IMR-90 (cell line): ENCODE data around the gene SIPA1L3.
"Not testable (repeated sequence)": the region's sequence is repeated elsewhere in the genome, so short reads cannot be mapped to it uniquely, and the experiment has no call there.

Source experiments
- CTCF ChIP-seq: conservative IDR thresholded peaks from 2 replicates; pipeline ENCODE4 v1.5.1; 2012; ENCODE audit warnings: mild to moderate bottlenecking, low read depth, low read length, improper control_type of control experiment
- POLR2A ChIP-seq: IDR thresholded peaks from 2 replicates; pipeline ENCODE4 v1.6.1; 2012; ENCODE audit warnings: mild to moderate bottlenecking, low read depth, low read length

GRCh38 chr19:37865930-37866329 is 41.1 kb upstream of the SIPA1L3 start:
- TF ChIP-seq CTCF, POLR2A: not testable (repeated sequence)
